H1 (cell line): ENCODE measurements around the gene AANAT. TPM values are rescaled to one million over a fixed set of nuclear protein-coding genes. Genes with fewer than 3 reads are reported as not detected.

Experiments used
- CTCF ChIA-PET: fragments of 300-600 bp; sonication (Branson Sonifier 250); formaldehyde crosslinking; loops from one replicate; lab custom pipeline; 2021; ENCODE audit not compliant: partially characterized antibody; lab: Charles Lee
- POLR2A ChIA-PET: fragments of 300-600 bp; sonication (Branson Sonifier 250); formaldehyde crosslinking; loops from one replicate; lab custom pipeline; 2021; ENCODE audit warnings: inconsistent platforms; ENCODE audit not compliant: partially characterized antibody; lab: Charles Lee
- DNase-seq, 2 experiments: peaks; one replicate each; pipeline versions ENCODE4 v3.0.0 to v3.0.0-alpha.2; 2010 to 2022; ENCODE audit warnings: low spot score in 2 of 2, low read depth in 1 of 2, mixed read lengths in 1 of 2
- FAIRE-seq: peaks from 2 replicates; lab custom pipeline; 2011; peaks lifted over from hg19 to GRCh38; lab: Jason Lieb, UNC
- H2AFZ ChIP-seq: 2 replicates; pipeline ENCODE4 v1.8.1; 2012; ENCODE audit warnings: low read length, inconsistent platforms
- H2AK5ac ChIP-seq: 2 replicates; pipeline ENCODE4 v1.6.1; 2013; ENCODE audit warnings: low read depth, low read length
- H2BK120ac ChIP-seq: replicated peaks from 2 replicates; pipeline ENCODE3; 2013; ENCODE audit warnings: low read depth, low read length, inconsistent platforms
- H2BK12ac ChIP-seq: 2 replicates; pipeline ENCODE4 v1.6.1; 2013; ENCODE audit warnings: low read depth, low read length
- H2BK15ac ChIP-seq: 2 replicates; pipeline ENCODE4 v1.6.1; 2013; ENCODE audit warnings: low read length
- H2BK20ac ChIP-seq: 2 replicates; pipeline ENCODE4 v1.6.1; 2013; ENCODE audit warnings: low read length
- H2BK5ac ChIP-seq: 2 replicates; pipeline ENCODE4 v1.6.1; 2013; ENCODE audit warnings: low read depth, low read length
- H3K14ac ChIP-seq: 2 replicates; pipeline ENCODE4 v1.6.1; 2013; ENCODE audit warnings: inconsistent platforms; ENCODE audit not compliant: insufficient read length
- H3K18ac ChIP-seq: 2 replicates; pipeline ENCODE4 v1.6.1; 2013; ENCODE audit warnings: low read length; ENCODE audit errors: extremely low read depth
- H3K23ac ChIP-seq: 2 replicates; pipeline ENCODE4 v1.6.1; 2013; ENCODE audit warnings: inconsistent platforms; ENCODE audit not compliant: insufficient read length
- H3K23me2 ChIP-seq: 2 replicates; pipeline ENCODE4 v1.6.1; 2013; ENCODE audit warnings: low read depth, low read length
- H3K27ac ChIP-seq: 2 replicates; pipeline ENCODE4 v1.6.1; 2011; ENCODE audit warnings: low read depth, low read length, inconsistent platforms
- H3K27me3 ChIP-seq, 4 experiments: replicated peaks in 1 of 4; 1 replicate in 1 of 4; 2 replicates in 3 of 4; pipeline versions ENCODE4 v1.6.1 to v1.8.1; 2011 to 2013; ENCODE audit warnings: low read length in 3 of 4, mild to moderate bottlenecking in 3 of 4, inconsistent platforms in 2 of 4, mixed read lengths in 2 of 4, moderate library complexity in 1 of 4; ENCODE audit not compliant: control insufficient read depth in 3 of 4, insufficient read depth in 3 of 4; ENCODE audit errors: extremely low read depth in 1 of 4
- H3K36me3 ChIP-seq, 4 experiments: 2 replicates each; pipeline versions ENCODE4 v1.6.1 to v1.8.1; 2011 to 2013; ENCODE audit warnings: mild to moderate bottlenecking in 4 of 4, low read length in 3 of 4, moderate library complexity in 2 of 4, control low read depth in 1 of 4, inconsistent platforms in 1 of 4; ENCODE audit not compliant: insufficient read depth in 4 of 4, control insufficient read depth in 2 of 4
- H3K4ac ChIP-seq: replicated peaks from 2 replicates; pipeline ENCODE3; 2013; ENCODE audit warnings: low read length, low read depth, mixed read lengths, inconsistent platforms; ENCODE audit not compliant: insufficient read length
- H3K4me1 ChIP-seq, 4 experiments: replicated peaks in 1 of 4; 1 replicate in 1 of 4; 2 replicates in 3 of 4; pipeline versions ENCODE4 v1.6.1 to v1.8.1; 2011 to 2013; ENCODE audit warnings: low read length in 3 of 4, inconsistent platforms in 2 of 4, mixed read lengths in 1 of 4; ENCODE audit not compliant: insufficient read depth in 4 of 4, control insufficient read depth in 3 of 4
- H3K4me2 ChIP-seq, 2 experiments: 2 replicates each; pipeline versions ENCODE4 v1.6.1 to v1.8.1; 2011 to 2013; ENCODE audit warnings: low read depth in 2 of 2, low read length in 2 of 2, control low read depth in 1 of 2, inconsistent platforms in 1 of 2, mild to moderate bottlenecking in 1 of 2; ENCODE audit not compliant: insufficient read depth in 1 of 2
- H3K4me3 ChIP-seq, 4 experiments: fragments of 200-600, 300-600 bp in 1 of 4; sonication (generic), shearing (Covaris generic), sonication (Bioruptor Twin) in 1 of 4; 2 replicates each; pipeline versions ENCODE4 v1.5.1 to v1.8.1; 2011 to 2016; ENCODE audit warnings: low read length in 4 of 4, low read depth in 3 of 4, control low read depth in 2 of 4, inconsistent platforms in 2 of 4, mild to moderate bottlenecking in 2 of 4, mixed read lengths in 1 of 4, moderate library complexity in 1 of 4; ENCODE audit not compliant: insufficient read depth in 2 of 4; ENCODE audit errors: extremely low read depth in 1 of 4
- H3K56ac ChIP-seq: replicated peaks from 2 replicates; pipeline ENCODE3; 2013; ENCODE audit warnings: low read depth, mild to moderate bottlenecking, mixed read lengths, low read length, inconsistent platforms; ENCODE audit not compliant: insufficient read length
- H3K79me1 ChIP-seq: 2 replicates; pipeline ENCODE4 v1.6.1; 2013; ENCODE audit warnings: low read depth, low read length, control low read depth
- H3K79me2 ChIP-seq, 2 experiments: 2 replicates each; pipeline versions ENCODE4 v1.6.1 to v1.8.1; 2012 to 2013; ENCODE audit warnings: low read length in 2 of 2, mild to moderate bottlenecking in 2 of 2, inconsistent platforms in 1 of 2; ENCODE audit not compliant: insufficient read depth in 2 of 2, control insufficient read depth in 1 of 2
- H3K9ac ChIP-seq, 4 experiments: replicated peaks in 1 of 4; 1 replicate in 1 of 4; 2 replicates in 3 of 4; pipeline versions ENCODE4 v1.6.1 to v1.8.1; 2011 to 2013; ENCODE audit warnings: low read depth in 3 of 4, low read length in 3 of 4, control low read depth in 2 of 4, mild to moderate bottlenecking in 2 of 4, moderate library complexity in 2 of 4, inconsistent platforms in 1 of 4; ENCODE audit errors: extremely low read depth in 1 of 4
- H3K9me3 ChIP-seq, 2 experiments: 2 replicates each; pipeline versions ENCODE4 v1.6.1 to v1.8.1; 2012 to 2013; ENCODE audit warnings: mild to moderate bottlenecking in 2 of 2, moderate library complexity in 2 of 2, control low read depth in 1 of 2, inconsistent platforms in 1 of 2, low read depth in 1 of 2, low read length in 1 of 2, mixed read lengths in 1 of 2; ENCODE audit not compliant: insufficient read depth in 2 of 2
- H4K20me1 ChIP-seq, 2 experiments: replicated peaks in 1 of 2; 2 replicates each; pipeline versions ENCODE3 to v1.8.1; 2011 to 2013; ENCODE audit warnings: inconsistent platforms in 2 of 2, low read length in 2 of 2, mild to moderate bottlenecking in 1 of 2; ENCODE audit not compliant: insufficient read depth in 2 of 2, control insufficient read depth in 1 of 2
- H4K5ac ChIP-seq: 2 replicates; pipeline ENCODE4 v1.6.1; 2013; ENCODE audit warnings: low read length, low read depth, mixed read lengths, inconsistent platforms; ENCODE audit not compliant: insufficient read length
- H4K8ac ChIP-seq: 2 replicates; pipeline ENCODE4 v1.8.0; 2013; ENCODE audit warnings: mild to moderate bottlenecking, moderate library complexity, low read length, inconsistent platforms; ENCODE audit not compliant: insufficient read depth; ENCODE audit errors: extremely low read depth
- H4K91ac ChIP-seq: replicated peaks from 2 replicates; pipeline ENCODE3; 2013; ENCODE audit warnings: low read length, mixed read lengths, inconsistent platforms; ENCODE audit not compliant: insufficient read length
- CBX8 ChIP-seq: fragments of 300-800, 300-1000 bp; sonication (generic); IDR thresholded peaks from 2 replicates; pipeline ENCODE4 v1.7.1; 2016; ENCODE audit warnings: low read depth, low read length, borderline replicate concordance
- CHD1 ChIP-seq: IDR thresholded peaks from 2 replicates; pipeline ENCODE4 v1.6.1; 2012; ENCODE audit warnings: low read depth, low read length, improper control_type of control experiment
- HDAC6 ChIP-seq: IDR thresholded peaks from one replicate; pipeline ENCODE4 v1.7.1; 2012; ENCODE audit warnings: low read depth, mild to moderate bottlenecking, inconsistent platforms, low read length, moderate library complexity
- KDM1A ChIP-seq: fragments of 200-600, 300-600 bp; sonication (generic); IDR thresholded peaks from 2 replicates; pipeline ENCODE4 v1.7.1; 2016; ENCODE audit warnings: mild to moderate bottlenecking, low read length, borderline replicate concordance
- KDM5A ChIP-seq: fragments of 200-600 bp; IDR thresholded peaks from 2 replicates; pipeline ENCODE4 v1.7.1; 2012; ENCODE audit warnings: mild to moderate bottlenecking, low read length, inconsistent platforms, mixed read lengths
- SRF ChIP-seq: IDR thresholded peaks from 2 replicates; pipeline ENCODE4 v1.6.1; 2011; ENCODE audit warnings: mild to moderate bottlenecking, low read depth, low read length, moderate library complexity
- TBP ChIP-seq: IDR thresholded peaks from 2 replicates; pipeline ENCODE4 v1.6.1; 2011; ENCODE audit warnings: low read depth, low read length, improper control_type of control experiment
- ZNF274 ChIP-seq: IDR thresholded peaks from 2 replicates; pipeline ENCODE4 v1.7.0; 2012; ENCODE audit warnings: low read length, borderline replicate concordance; ENCODE audit errors: extremely low read depth
- WGBS, 2 experiments: shearing (Covaris generic) in 1 of 2; methylation state at CpG; one replicate each; pipeline versions ENCODE4 v1.1.6 to v1.1.7; 2013 to 2015; ENCODE audit warnings: low lambda C conversion rate in 2 of 2, mixed read lengths in 2 of 2, inconsistent platforms in 1 of 2, low coverage in 1 of 2, missing lambda C conversion rate in 1 of 2; ENCODE audit not compliant: insufficient replicate concordance in 2 of 2, insufficient coverage in 1 of 2, insufficient read length in 1 of 2; ENCODE audit errors: extremely low coverage in 1 of 2, missing lambda C conversion rate in 1 of 2; 5-methylcytosine and 5-hydroxymethylcytosine counted together
- polyA plus RNA-seq, 7 experiments: library from polyadenylated mRNA; depleted of rRNA in 3 of 7; stranded (reverse) in 5 of 7; unstranded in 2 of 7; fragments of >200 nt in 5 of 7; fragments of 200-250 nt in 2 of 7; gene quantifications; 1 replicate in 5 of 7; 2 replicates in 1 of 7; 4 replicates in 1 of 7; pipeline versions ENCODE4 v1.2.1 to v1.2.3, GENCODE V29; 2011 to 2013; ENCODE audit warnings: missing spikeins in 2 of 7, mixed read lengths in 2 of 7
- total RNA-seq: library from RNA; stranded (reverse); fragmentation: NEBNext Ultra II Directional; extraction: Animal tissue kit (Norgen Biotek cat#: 25700); gene quantifications from 2 replicates; pipeline ENCODE4 v1.2.1, GENCODE V29; 2021
- TF ChIP-seq, protein P1 (sequence below): IDR thresholded peaks from 2 replicates; pipeline ENCODE4 v1.6.1; 2011; ENCODE audit warnings: low read length, improper control_type of control experiment

The AANAT gene
- total and polyA plus RNA-seq, 2 of the 8 experiments (the other 6 are each of a cell fraction or from before 2014, with no cell fraction given), result 0.53 TPM; not detected in 1

DNA sequence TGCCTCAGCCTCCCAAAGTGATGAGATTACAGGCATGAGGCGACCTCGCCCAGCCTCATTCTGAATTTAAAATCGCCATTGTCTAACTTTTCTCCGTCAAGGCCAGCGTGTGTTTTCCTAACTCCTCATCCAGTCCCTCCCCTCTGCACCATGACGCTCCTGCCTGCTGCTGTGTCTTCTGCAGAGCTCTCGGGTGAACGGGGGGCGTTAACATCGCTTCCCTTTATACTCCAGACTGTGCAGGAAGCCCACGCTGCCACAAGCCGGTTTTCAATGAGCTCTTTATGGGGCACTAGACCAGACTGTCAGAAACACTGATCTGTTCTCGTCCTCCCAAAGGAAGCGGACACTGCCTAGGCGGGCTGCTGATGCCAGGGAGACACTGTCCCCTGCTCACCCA, 13.2 kb downstream of the AANAT start:
- DNase-seq, result no peak
- WGBS, 2 experiments, result 90% methylated on average over 15 of the region's 15 CpGs; no CpG with 5 or more reads in 1 of the 2 experiments
- POLR2A ChIA-PET, result interaction anchor here (1.3 kb wide), 1 partner anchor 13 kb away, joined by 3 read pairs; no protein-coding TSS in a partner anchor

More for the DNA sequence above, 13.2 kb downstream of the AANAT start:
- Histone ChIP-seq H3K36me3 (peaks cover 0 to 2% (median 1%) of the 10 kb centered on the region in 4 experiments; a peak in 1 of 8 replicates), H3K4me2 (no peak overlapping the region), H3K18ac (no peak overlapping the region), H3K23ac (no peak overlapping the region), H3K9ac (no peak overlapping the region), H3K4me3 (no peak overlapping the region), H3K27me3 (no peaks in the 10 kb centered on the region), H3K14ac (no peak overlapping the region), H3K56ac (no peak overlapping the region), H2BK12ac (no peak overlapping the region), H2AK5ac (no peak overlapping the region), H2BK15ac (no peak overlapping the region), H2BK120ac (no peak overlapping the region), H2BK20ac (no peak overlapping the region), H3K79me1 (no peaks in the 10 kb centered on the region), H4K8ac (no peak overlapping the region; the same call in 1 of the 2 replicates), H2BK5ac (no peak overlapping the region), H3K4ac (no peak overlapping the region), H3K23me2 (no peaks in the 10 kb centered on the region), H4K20me1 (peaks cover 0 to 4% of the 10 kb centered on the region in 2 experiments), H2AFZ (no peak overlapping the region), H3K27ac (no peak overlapping the region), H4K91ac (no peak overlapping the region), H3K4me1 (no peaks in the 10 kb centered on the region), H3K9me3 (no peaks in the 10 kb centered on the region), H3K79me2 (no peaks in the 10 kb centered on the region), H4K5ac (no peak overlapping the region)
- no peak for FAIRE-seq
- no peak for TF ChIP-seq CBX8
- no peak for TF ChIP-seq SRF
- TF ChIP-seq KDM5A, result no peak
- TF ChIP-seq TBP, result no peak
- TF ChIP-seq, protein P1, sequence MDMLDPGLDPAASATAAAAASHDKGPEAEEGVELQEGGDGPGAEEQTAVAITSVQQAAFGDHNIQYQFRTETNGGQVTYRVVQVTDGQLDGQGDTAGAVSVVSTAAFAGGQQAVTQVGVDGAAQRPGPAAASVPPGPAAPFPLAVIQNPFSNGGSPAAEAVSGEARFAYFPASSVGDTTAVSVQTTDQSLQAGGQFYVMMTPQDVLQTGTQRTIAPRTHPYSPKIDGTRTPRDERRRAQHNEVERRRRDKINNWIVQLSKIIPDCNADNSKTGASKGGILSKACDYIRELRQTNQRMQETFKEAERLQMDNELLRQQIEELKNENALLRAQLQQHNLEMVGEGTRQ, result no peak
- TF ChIP-seq HDAC6, result no peak
- TF ChIP-seq CHD1, result no peak
- no peak for TF ChIP-seq ZNF274
- TF ChIP-seq KDM1A, result no peak
- CTCF ChIA-PET, result interaction anchor here (0.9 to 11.0 kb wide), 5 partner anchors 14 to 72 kb away, joined by 3 to 192 read pairs (median 3); partner anchors contain the start of genes AANAT and RHBDF2
